ENCODE data around the gene TCP10L. TPM values are rescaled to one million over a fixed set of nuclear protein-coding genes. Genes with fewer than 3 reads are reported as not detected.
"Not testable (repeated sequence)": the region's sequence is repeated elsewhere in the genome, so short reads cannot be mapped to it uniquely, and the experiment has no call there.

The TCP10L gene
- total RNA-seq, 1 donor from 2014 or later, result 3.9 TPM

DNA sequence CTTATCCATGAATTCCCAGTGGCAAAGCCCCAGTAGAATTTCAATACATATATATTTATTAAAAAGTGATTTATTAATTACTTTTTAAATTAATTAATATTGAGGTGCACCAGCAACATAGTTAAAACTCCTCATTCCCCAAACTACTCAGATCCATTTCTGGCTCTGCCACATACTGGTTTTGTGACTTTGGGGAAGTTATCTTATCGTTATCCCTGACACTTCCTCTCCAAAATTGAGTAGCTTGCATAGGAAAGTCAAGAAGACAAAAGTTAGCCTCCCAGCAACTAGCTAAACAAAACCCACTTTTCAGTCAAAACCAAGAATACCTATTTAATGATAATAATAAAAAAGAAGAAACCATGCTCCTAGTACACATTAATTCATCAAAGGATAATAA, 35.9 kb downstream of the TCP10L start:
- Histone ChIP-seq H3K27me3 (no peaks in the 10 kb centered on the region), H3K27ac (no peak overlapping the region), H3K4me1 (no peaks in the 10 kb centered on the region), H3K36me3 (no peaks in the 10 kb centered on the region), H3K9me3 (no peaks in the 10 kb centered on the region), H3K4me3 (no peak overlapping the region)
- DNase-seq (ENCODE audit: low spot score in 2 of 2), result no peak
- intact Hi-C loops (cut with DNase I), result no loop called here
- TF ChIP-seq, protein P1, sequence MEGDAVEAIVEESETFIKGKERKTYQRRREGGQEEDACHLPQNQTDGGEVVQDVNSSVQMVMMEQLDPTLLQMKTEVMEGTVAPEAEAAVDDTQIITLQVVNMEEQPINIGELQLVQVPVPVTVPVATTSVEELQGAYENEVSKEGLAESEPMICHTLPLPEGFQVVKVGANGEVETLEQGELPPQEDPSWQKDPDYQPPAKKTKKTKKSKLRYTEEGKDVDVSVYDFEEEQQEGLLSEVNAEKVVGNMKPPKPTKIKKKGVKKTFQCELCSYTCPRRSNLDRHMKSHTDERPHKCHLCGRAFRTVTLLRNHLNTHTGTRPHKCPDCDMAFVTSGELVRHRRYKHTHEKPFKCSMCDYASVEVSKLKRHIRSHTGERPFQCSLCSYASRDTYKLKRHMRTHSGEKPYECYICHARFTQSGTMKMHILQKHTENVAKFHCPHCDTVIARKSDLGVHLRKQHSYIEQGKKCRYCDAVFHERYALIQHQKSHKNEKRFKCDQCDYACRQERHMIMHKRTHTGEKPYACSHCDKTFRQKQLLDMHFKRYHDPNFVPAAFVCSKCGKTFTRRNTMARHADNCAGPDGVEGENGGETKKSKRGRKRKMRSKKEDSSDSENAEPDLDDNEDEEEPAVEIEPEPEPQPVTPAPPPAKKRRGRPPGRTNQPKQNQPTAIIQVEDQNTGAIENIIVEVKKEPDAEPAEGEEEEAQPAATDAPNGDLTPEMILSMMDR (IDR thresholded peaks at IDR 0.05), result no peak

DNA sequence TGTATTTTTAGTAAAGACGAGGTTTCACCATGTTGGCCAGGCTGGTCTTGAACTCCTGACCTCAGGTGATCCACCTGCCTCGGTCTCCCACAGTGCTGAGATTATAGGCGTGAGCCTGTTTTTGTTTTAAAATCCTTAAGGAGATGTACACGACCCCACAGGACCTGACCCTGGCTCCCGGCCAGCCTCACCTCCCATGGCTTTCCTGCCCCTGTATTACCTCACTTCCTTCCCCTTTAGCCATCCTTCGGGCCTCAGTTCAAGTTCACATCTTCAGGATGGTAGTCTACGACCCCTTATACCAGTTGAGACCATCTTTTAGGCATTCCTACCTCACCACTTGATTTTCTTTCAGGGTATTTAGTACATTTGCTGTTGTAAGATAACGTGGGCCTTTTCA, 36.3 kb downstream of the TCP10L start:
- intact Hi-C loops (cut with DNase I), result no loop called here
- no peak for DNase-seq (ENCODE audit: low spot score in 2 of 2)

DNA sequence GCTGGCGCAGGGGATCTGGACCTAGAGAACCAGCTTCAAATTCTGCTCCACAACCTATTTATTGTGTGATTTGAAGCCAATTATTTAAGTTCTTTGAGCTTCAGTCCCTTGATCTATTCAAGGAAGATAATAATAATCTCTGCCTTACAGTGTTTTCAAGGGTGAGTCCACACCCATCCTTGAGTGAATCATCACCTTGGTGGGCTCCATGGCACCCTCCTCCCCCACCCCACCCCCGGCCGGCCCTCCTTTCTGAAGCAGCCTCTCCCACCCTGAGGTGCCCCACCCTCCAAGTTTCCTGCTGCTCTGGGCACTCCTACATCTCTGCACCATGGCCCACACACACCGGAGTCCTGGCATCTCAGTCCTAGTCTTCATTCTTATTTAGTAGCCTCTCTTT, 38.3 kb downstream of the TCP10L start:
- TF ChIP-seq, protein P1 (IDR thresholded peaks at IDR 0.05), result no peak
- no peaks in the 10 kb centered on the region for H3K36me3 ChIP-seq
- intact Hi-C loops (cut with DNase I), result no loop called here
- no peak for DNase-seq (ENCODE audit: low spot score in 2 of 2)
- no peak overlapping the region for H3K4me3 ChIP-seq
- no peak overlapping the region for H3K27ac ChIP-seq
- H3K27me3 ChIP-seq, result no peaks in the 10 kb centered on the region
- H3K4me1 ChIP-seq, result no peaks in the 10 kb centered on the region
- no peaks in the 10 kb centered on the region for H3K9me3 ChIP-seq

More for the DNA sequence above, 36.3 kb downstream of the TCP10L start:
- no peaks in the 10 kb centered on the region for H3K4me1 ChIP-seq
- no peak overlapping the region for H3K4me3 ChIP-seq
- no peaks in the 10 kb centered on the region for H3K9me3 ChIP-seq
- H3K36me3 ChIP-seq, result no peaks in the 10 kb centered on the region
- H3K27ac ChIP-seq, result no peak overlapping the region
- H3K27me3 ChIP-seq, result no peaks in the 10 kb centered on the region
- TF ChIP-seq, protein P1 (IDR thresholded peaks at IDR 0.05), result no peak

DNA sequence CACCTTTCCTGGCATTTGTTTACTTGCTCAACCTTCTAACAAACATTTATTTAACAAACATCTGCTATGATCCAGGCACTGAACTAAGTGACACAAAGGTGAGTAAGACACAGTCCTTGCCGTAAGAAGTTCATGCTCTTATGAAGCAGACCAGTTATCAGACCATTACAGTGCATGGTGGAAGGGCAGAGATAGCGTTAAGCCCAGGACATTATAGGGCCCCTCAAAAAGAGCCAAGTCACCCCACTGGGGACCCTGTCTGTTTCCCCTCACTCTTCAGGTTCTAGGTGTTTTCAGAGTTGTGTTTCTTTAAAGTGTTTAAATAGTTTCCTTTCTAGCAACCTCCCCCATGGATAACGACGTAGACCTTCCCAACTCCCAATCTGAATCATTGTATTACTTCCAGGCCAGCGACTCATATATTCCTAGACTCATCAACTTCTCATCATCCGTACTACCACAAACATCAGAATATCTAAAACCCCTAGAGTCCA, 39.3 kb downstream of the TCP10L start:
- H3K9me3 ChIP-seq, result no peaks in the 10 kb centered on the region
- H3K36me3 ChIP-seq, result no peaks in the 10 kb centered on the region
- TF ChIP-seq, protein P1 (IDR thresholded peaks at IDR 0.05), result no peak
- no peak overlapping the region for H3K27ac ChIP-seq
- intact Hi-C loops (cut with DNase I), result no loop called here
- no peak for DNase-seq (ENCODE audit: low spot score in 2 of 2)
- no peaks in the 10 kb centered on the region for H3K4me1 ChIP-seq
- H3K27me3 ChIP-seq, result no peaks in the 10 kb centered on the region
- no peak overlapping the region for H3K4me3 ChIP-seq

DNA sequence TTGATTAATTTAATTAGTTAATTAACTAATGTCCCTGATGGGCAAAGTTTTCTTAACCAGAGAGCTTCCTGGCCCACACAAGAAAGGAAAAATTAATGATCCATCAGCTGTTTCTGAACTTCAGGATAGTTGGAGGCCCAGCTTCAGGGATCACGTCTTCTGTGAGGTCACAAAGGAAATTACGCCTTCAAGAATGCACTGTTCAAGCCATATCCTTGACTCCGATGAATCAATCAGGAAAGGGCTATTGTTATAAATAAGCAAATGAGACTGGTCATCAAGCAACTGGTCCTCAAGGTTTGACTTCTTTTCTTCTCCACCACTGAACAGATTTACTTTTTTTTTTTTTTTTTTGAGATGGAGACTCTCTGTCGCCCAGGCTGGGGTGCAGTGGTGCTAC, 40.6 kb downstream of the TCP10L start:
- TF ChIP-seq, protein P1 (IDR thresholded peaks at IDR 0.05), result no peak
- H3K9me3 ChIP-seq, result no peaks in the 10 kb centered on the region
- intact Hi-C loops (cut with DNase I), result no loop called here
- no peak overlapping the region for H3K4me3 ChIP-seq
- H3K4me1 ChIP-seq, result no peaks in the 10 kb centered on the region
- no peaks in the 10 kb centered on the region for H3K27me3 ChIP-seq
- no peaks in the 10 kb centered on the region for H3K36me3 ChIP-seq
- DNase-seq (ENCODE audit: low spot score in 2 of 2), result no peak
- H3K27ac ChIP-seq, result no peak overlapping the region

DNA sequence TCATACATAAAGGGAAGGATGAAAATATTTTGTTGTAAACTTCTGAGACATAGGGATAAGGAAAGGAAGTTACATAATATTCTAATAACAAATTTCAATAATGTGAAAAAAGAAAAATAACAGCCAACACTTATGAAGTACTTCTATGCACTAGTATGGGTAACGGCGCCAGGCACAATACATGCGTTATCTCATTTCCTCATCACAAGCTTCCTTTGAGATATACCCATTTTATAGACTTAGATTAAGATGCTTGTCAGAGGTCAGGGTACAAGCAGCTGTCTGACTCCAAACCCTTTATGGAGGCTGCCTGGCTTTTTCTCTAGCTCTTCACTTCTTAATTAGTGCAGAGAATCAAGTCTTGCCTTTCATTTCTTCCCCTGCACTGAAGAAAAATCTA, 41.3 kb downstream of the TCP10L start:
- Histone ChIP-seq H3K36me3 (no peaks in the 10 kb centered on the region), H3K4me3 (no peak overlapping the region), H3K9me3 (no peaks in the 10 kb centered on the region), H3K4me1 (no peaks in the 10 kb centered on the region), H3K27me3 (no peaks in the 10 kb centered on the region), H3K27ac (no peak overlapping the region)
- intact Hi-C loops (cut with DNase I), result no loop called here
- TF ChIP-seq, protein P1 (IDR thresholded peaks at IDR 0.05), result no peak
- DNase-seq (ENCODE audit: low spot score in 2 of 2), result no peak

DNA sequence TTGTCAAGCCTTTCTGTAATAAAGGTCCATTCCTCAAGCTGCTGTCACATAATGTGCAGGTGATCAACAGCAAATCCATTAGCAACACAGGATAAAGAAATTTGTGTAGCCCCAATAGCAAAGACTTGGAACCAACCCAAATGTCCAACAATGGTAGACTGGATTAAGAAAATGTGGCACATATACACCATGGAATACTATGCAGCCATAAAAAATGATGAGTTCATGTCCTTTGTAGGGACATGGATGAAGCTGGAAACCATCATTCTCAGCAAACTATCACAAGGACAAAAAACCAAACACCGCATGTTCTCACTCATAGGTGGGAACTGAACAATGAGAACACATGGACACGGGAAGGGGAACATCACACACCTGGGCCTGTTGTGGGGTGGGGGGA, 42.3 kb downstream of the TCP10L start:
- H3K36me3 ChIP-seq; H3K27me3 ChIP-seq; H3K4me1 ChIP-seq; H3K4me3 ChIP-seq; intact Hi-C loops (cut with DNase I); DNase-seq (ENCODE audit: low spot score in 2 of 2); H3K9me3 ChIP-seq; H3K27ac ChIP-seq: not testable (repeated sequence)
